SK-N-SH (cell line): ENCODE results near the gene ARHGAP20. TPM values are rescaled to one million over a fixed set of nuclear protein-coding genes. Genes with fewer than 3 reads are reported as not detected.

Experiments
- CTCF ChIA-PET: fragments of 300-600, 350-600 bp; formaldehyde crosslinking; extraction: SDS; loops from one replicate; lab custom pipeline; 2021; lab: Yijun Ruan, JAX
- POLR2A ChIA-PET: fragments of 350-600 bp; sonication (Branson Sonifier 250); formaldehyde crosslinking; extraction: SDS; loops from one replicate; lab custom pipeline; 2020; ENCODE audit warnings: antibody characterized with exemption, inconsistent platforms; lab: Yijun Ruan, JAX
- DNase-seq: peaks from one replicate; pipeline ENCODE4 v3.0.0; 2012
- H2AFZ ChIP-seq: fragments of 200-600 bp; sonication (generic); 2 replicates; pipeline ENCODE4 v1.8.1; 2016; ENCODE audit warnings: antibody characterized with exemption, mild to moderate bottlenecking, low read depth
- H3F3A ChIP-seq: fragments of 200-600 bp; sonication (generic); replicated peaks from 2 replicates; pipeline ENCODE3; 2016; ENCODE audit warnings: antibody characterized with exemption, mild to moderate bottlenecking; ENCODE audit not compliant: insufficient read depth
- H3K27ac ChIP-seq, 2 experiments: fragments of 200-500 bp in 1 of 2; fragments of 200-600 bp in 1 of 2; sonication (Bioruptor generic) in 1 of 2; sonication (generic), shearing (Covaris generic) in 1 of 2; 2 replicates each; pipeline versions ENCODE4 v1.5.1 to v1.6.1; 2014 to 2016; ENCODE audit warnings: low read depth in 2 of 2, inconsistent platforms in 1 of 2, low read length in 1 of 2, mild to moderate bottlenecking in 1 of 2, mixed read lengths in 1 of 2
- H3K27me3 ChIP-seq: fragments of 200-600 bp; sonication (generic), shearing (Covaris generic); 2 replicates; pipeline ENCODE4 v1.6.1; 2016; ENCODE audit warnings: mixed run types; ENCODE audit not compliant: insufficient read depth
- H3K36me3 ChIP-seq, 2 experiments: fragments of 200-500 bp in 1 of 2; fragments of 200-600 bp in 1 of 2; sonication (Bioruptor generic) in 1 of 2; sonication (generic) in 1 of 2; replicated peaks in 1 of 2; 2 replicates each; pipeline versions ENCODE3 to v1.5.1; 2014 to 2016; ENCODE audit warnings: low read length in 1 of 2, mild to moderate bottlenecking in 1 of 2; ENCODE audit not compliant: insufficient read depth in 2 of 2, control insufficient read depth in 1 of 2
- H3K4me1 ChIP-seq, 2 experiments: fragments of 200-500 bp in 1 of 2; fragments of 200-600 bp in 1 of 2; sonication (Bioruptor generic) in 1 of 2; sonication (generic), shearing (Covaris generic) in 1 of 2; 2 replicates each; pipeline versions ENCODE4 v1.5.1 to v1.6.1; 2014 to 2016; ENCODE audit warnings: low read depth in 1 of 2, low read length in 1 of 2, mixed run types in 1 of 2; ENCODE audit not compliant: insufficient read depth in 2 of 2, control insufficient read depth in 1 of 2
- H3K4me2 ChIP-seq: fragments of 200-600 bp; sonication (generic), shearing (Covaris generic); 2 replicates; pipeline ENCODE4 v1.6.1; 2017; ENCODE audit warnings: mixed run types
- H3K4me3 ChIP-seq, 2 experiments: fragments of 200-500 bp in 1 of 2; fragments of 200-600 bp in 1 of 2; sonication (Bioruptor generic) in 1 of 2; sonication (generic), shearing (Covaris generic) in 1 of 2; 2 replicates each; pipeline versions ENCODE4 v1.5.1 to v1.8.1; 2014 to 2016; ENCODE audit warnings: low read depth in 2 of 2, inconsistent platforms in 1 of 2, low read length in 1 of 2, mild to moderate bottlenecking in 1 of 2, mixed read lengths in 1 of 2, moderate library complexity in 1 of 2
- H3K79me2 ChIP-seq: fragments of 200-600 bp; sonication (generic); 2 replicates; pipeline ENCODE4 v1.8.1; 2017; ENCODE audit warnings: mild to moderate bottlenecking; ENCODE audit not compliant: insufficient read depth
- H3K9ac ChIP-seq: fragments of 200-600 bp; sonication (generic); 2 replicates; pipeline ENCODE4 v1.6.1; 2017; ENCODE audit warnings: mixed run types
- H3K9me2 ChIP-seq: fragments of 200-600 bp; sonication (generic); 2 replicates; pipeline ENCODE4 v1.6.1; 2017; ENCODE audit warnings: mixed run types
- H3K9me3 ChIP-seq: fragments of 200-600 bp; sonication (generic); 2 replicates; pipeline ENCODE4 v1.6.1; 2017; ENCODE audit warnings: mixed run types, mild to moderate bottlenecking, moderate library complexity
- H4K20me1 ChIP-seq: fragments of 200-600 bp; sonication (generic); 2 replicates; pipeline ENCODE4 v1.6.1; 2017; ENCODE audit warnings: mild to moderate bottlenecking, mixed run types; ENCODE audit not compliant: insufficient read depth
- ELF1 ChIP-seq: IDR thresholded peaks from 2 replicates; pipeline ENCODE4 v1.4.0; 2012
- EP300 ChIP-seq, 2 experiments: IDR thresholded peaks; 2 replicates each; pipeline versions ENCODE4 v1.4.0 to v1.6.1; 2012; ENCODE audit warnings: borderline replicate concordance in 1 of 2, low read depth in 1 of 2, low read length in 1 of 2
- FOXJ3 ChIP-seq: sonication (generic); formaldehyde crosslinking; IDR thresholded peaks from 2 replicates; pipeline ENCODE4 v1.5.1; 2020; ENCODE audit warnings: mild to moderate bottlenecking, missing genetic modification reagents
- IRF3 ChIP-seq: fragments of 150-350 bp; IDR thresholded peaks from 2 replicates; pipeline ENCODE4 v1.6.1; 2016; ENCODE audit warnings: mild to moderate bottlenecking, low read depth, low read length
- JUND ChIP-seq: IDR thresholded peaks from 2 replicates; pipeline ENCODE4 v1.4.0; 2012
- MEF2A ChIP-seq: IDR thresholded peaks from 2 replicates; pipeline ENCODE4 v1.4.0; 2012; ENCODE audit warnings: low read depth, borderline replicate concordance
- POLR2AphosphoS5 ChIP-seq: IDR thresholded peaks from 2 replicates; pipeline ENCODE4 v1.6.1; 2012; ENCODE audit warnings: low read depth, low read length
- RAD21 ChIP-seq: IDR thresholded peaks from 2 replicates; pipeline ENCODE4 v1.6.1; 2012; ENCODE audit warnings: mild to moderate bottlenecking, low read length
- RXRA ChIP-seq: IDR thresholded peaks from 2 replicates; pipeline ENCODE4 v1.4.0; 2012; ENCODE audit warnings: low read depth, mild to moderate bottlenecking, borderline replicate concordance
- SIN3A ChIP-seq: IDR thresholded peaks from 2 replicates; pipeline ENCODE4 v1.6.1; 2012; ENCODE audit warnings: low read depth, mild to moderate bottlenecking, low read length, moderate library complexity, borderline replicate concordance
- TEAD4 ChIP-seq: IDR thresholded peaks from 2 replicates; pipeline ENCODE4 v1.4.0; 2012; ENCODE audit warnings: mild to moderate bottlenecking, borderline replicate concordance; ENCODE audit not compliant: insufficient read depth
- YY1 ChIP-seq: IDR thresholded peaks from 2 replicates; pipeline ENCODE4 v1.4.0; 2012; ENCODE audit warnings: low read depth, mild to moderate bottlenecking
- polyA plus RNA-seq, 3 experiments: library from polyadenylated mRNA; depleted of rRNA; stranded (reverse); fragments of >200 nt; gene quantifications; 2 replicates each; pipeline ENCODE4 v1.2.3, GENCODE V29; 2012
- TF ChIP-seq, protein P1 (sequence below): fragments of 200-600 bp; sonication (generic); IDR thresholded peaks from 2 replicates; pipeline ENCODE4 v1.6.1; 2017; ENCODE audit warnings: antibody characterized with exemption, mild to moderate bottlenecking, moderate library complexity
- TF ChIP-seq, protein P2 (sequence below): IDR thresholded peaks from 2 replicates; pipeline ENCODE4 v1.4.0; 2012; ENCODE audit warnings: low read depth, borderline replicate concordance
- TF ChIP-seq, protein P3 (sequence below): IDR thresholded peaks from 2 replicates; pipeline ENCODE4 v1.6.1; 2012; ENCODE audit warnings: mild to moderate bottlenecking, low read depth, low read length, moderate library complexity
- TF ChIP-seq, protein P4 (sequence below): fragments of 150-350 bp; IDR thresholded peaks from 2 replicates; pipeline ENCODE4 v1.6.1; 2017; ENCODE audit warnings: antibody characterized with exemption, low read length, low read depth, borderline replicate concordance
- TF ChIP-seq, protein P5 (sequence below): IDR thresholded peaks from 2 replicates; pipeline ENCODE4; 2012

Gene ARHGAP20
- polyA plus RNA-seq, 1 of the 3 experiments (the other 2 are of a cell fraction) = 0.76 TPM

- DNase-seq = no peak
- ChIA-PET CTCF (no interaction called here), POLR2A (no interaction called here)
- Histone ChIP-seq H3K79me2 (no peaks in the 10 kb centered on the region), H3K27ac (no peak overlapping the region), H2AFZ (no peak overlapping the region), H3K4me2 (no peak overlapping the region), H3K4me1 (no peaks in the 10 kb centered on the region), H3K9me2 (no peaks in the 10 kb centered on the region), H4K20me1 (no peaks in the 10 kb centered on the region), H3K4me3 (no peak overlapping the region), H3K9ac (no peak overlapping the region), H3K27me3 (no peaks in the 10 kb centered on the region), H3F3A (no peaks in the 10 kb centered on the region), H3K9me3 (no peaks in the 10 kb centered on the region), H3K36me3 (no peaks in the 10 kb centered on the region)
- TF ChIP-seq RXRA = no peak
- TF ChIP-seq RAD21 = no peak
- no peak for TF ChIP-seq SIN3A
- TF ChIP-seq ELF1 = no peak
- TF ChIP-seq, protein P1, sequence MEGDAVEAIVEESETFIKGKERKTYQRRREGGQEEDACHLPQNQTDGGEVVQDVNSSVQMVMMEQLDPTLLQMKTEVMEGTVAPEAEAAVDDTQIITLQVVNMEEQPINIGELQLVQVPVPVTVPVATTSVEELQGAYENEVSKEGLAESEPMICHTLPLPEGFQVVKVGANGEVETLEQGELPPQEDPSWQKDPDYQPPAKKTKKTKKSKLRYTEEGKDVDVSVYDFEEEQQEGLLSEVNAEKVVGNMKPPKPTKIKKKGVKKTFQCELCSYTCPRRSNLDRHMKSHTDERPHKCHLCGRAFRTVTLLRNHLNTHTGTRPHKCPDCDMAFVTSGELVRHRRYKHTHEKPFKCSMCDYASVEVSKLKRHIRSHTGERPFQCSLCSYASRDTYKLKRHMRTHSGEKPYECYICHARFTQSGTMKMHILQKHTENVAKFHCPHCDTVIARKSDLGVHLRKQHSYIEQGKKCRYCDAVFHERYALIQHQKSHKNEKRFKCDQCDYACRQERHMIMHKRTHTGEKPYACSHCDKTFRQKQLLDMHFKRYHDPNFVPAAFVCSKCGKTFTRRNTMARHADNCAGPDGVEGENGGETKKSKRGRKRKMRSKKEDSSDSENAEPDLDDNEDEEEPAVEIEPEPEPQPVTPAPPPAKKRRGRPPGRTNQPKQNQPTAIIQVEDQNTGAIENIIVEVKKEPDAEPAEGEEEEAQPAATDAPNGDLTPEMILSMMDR = no peak
- no peak for TF ChIP-seq JUND
- TF ChIP-seq IRF3 = no peak
- no peak for TF ChIP-seq EP300 (IDR thresholded peaks at IDR 0.05; ENCODE audit: borderline replicate concordance in 1 of 2, low read depth in 1 of 2, low read length in 1 of 2)
- TF ChIP-seq YY1 = no peak
- TF ChIP-seq POLR2AphosphoS5 = no peak
- TF ChIP-seq FOXJ3 = no peak
- TF ChIP-seq, protein P2, sequence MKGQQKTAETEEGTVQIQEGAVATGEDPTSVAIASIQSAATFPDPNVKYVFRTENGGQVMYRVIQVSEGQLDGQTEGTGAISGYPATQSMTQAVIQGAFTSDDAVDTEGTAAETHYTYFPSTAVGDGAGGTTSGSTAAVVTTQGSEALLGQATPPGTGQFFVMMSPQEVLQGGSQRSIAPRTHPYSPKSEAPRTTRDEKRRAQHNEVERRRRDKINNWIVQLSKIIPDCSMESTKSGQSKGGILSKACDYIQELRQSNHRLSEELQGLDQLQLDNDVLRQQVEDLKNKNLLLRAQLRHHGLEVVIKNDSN = no peak
- no peak for TF ChIP-seq MEF2A
- TF ChIP-seq, protein P3, sequence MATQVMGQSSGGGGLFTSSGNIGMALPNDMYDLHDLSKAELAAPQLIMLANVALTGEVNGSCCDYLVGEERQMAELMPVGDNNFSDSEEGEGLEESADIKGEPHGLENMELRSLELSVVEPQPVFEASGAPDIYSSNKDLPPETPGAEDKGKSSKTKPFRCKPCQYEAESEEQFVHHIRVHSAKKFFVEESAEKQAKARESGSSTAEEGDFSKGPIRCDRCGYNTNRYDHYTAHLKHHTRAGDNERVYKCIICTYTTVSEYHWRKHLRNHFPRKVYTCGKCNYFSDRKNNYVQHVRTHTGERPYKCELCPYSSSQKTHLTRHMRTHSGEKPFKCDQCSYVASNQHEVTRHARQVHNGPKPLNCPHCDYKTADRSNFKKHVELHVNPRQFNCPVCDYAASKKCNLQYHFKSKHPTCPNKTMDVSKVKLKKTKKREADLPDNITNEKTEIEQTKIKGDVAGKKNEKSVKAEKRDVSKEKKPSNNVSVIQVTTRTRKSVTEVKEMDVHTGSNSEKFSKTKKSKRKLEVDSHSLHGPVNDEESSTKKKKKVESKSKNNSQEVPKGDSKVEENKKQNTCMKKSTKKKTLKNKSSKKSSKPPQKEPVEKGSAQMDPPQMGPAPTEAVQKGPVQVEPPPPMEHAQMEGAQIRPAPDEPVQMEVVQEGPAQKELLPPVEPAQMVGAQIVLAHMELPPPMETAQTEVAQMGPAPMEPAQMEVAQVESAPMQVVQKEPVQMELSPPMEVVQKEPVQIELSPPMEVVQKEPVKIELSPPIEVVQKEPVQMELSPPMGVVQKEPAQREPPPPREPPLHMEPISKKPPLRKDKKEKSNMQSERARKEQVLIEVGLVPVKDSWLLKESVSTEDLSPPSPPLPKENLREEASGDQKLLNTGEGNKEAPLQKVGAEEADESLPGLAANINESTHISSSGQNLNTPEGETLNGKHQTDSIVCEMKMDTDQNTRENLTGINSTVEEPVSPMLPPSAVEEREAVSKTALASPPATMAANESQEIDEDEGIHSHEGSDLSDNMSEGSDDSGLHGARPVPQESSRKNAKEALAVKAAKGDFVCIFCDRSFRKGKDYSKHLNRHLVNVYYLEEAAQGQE = no peak
- TF ChIP-seq, protein P4, sequence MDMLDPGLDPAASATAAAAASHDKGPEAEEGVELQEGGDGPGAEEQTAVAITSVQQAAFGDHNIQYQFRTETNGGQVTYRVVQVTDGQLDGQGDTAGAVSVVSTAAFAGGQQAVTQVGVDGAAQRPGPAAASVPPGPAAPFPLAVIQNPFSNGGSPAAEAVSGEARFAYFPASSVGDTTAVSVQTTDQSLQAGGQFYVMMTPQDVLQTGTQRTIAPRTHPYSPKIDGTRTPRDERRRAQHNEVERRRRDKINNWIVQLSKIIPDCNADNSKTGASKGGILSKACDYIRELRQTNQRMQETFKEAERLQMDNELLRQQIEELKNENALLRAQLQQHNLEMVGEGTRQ = no peak
- no peak for TF ChIP-seq TEAD4
- TF ChIP-seq, protein P5, sequence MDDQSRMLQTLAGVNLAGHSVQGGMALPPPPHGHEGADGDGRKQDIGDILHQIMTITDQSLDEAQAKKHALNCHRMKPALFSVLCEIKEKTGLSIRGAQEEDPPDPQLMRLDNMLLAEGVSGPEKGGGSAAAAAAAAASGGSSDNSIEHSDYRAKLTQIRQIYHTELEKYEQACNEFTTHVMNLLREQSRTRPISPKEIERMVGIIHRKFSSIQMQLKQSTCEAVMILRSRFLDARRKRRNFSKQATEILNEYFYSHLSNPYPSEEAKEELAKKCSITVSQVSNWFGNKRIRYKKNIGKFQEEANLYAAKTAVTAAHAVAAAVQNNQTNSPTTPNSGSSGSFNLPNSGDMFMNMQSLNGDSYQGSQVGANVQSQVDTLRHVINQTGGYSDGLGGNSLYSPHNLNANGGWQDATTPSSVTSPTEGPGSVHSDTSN = no peak
These were observed 80.7 kb downstream of the ARHGAP20 start for GRCh38 chr11:110631551-110631950.
